Skeletal muscle tissue (tissue), 4 donors: ENCODE data around the gene BORCS5. TPM values are rescaled to one million over a fixed set of nuclear protein-coding genes. Genes with fewer than 3 reads are reported as not detected.

Source experiments
- H3K27ac ChIP-seq: one replicate; pipeline ENCODE4 v1.7.0; 2013; ENCODE audit warnings: mild to moderate bottlenecking, low read depth, low read length, inconsistent platforms
- H3K27me3 ChIP-seq, 3 donors: one replicate each; pipeline ENCODE4 v1.7.0; 2013; ENCODE audit warnings: low read length in 3 of 3; ENCODE audit not compliant: control insufficient read depth in 3 of 3, insufficient read depth in 3 of 3
- H3K36me3 ChIP-seq, 3 donors: one replicate each; pipeline ENCODE4 v1.7.0; 2013; ENCODE audit warnings: low read length in 3 of 3; ENCODE audit not compliant: control insufficient read depth in 3 of 3, insufficient read depth in 3 of 3
- H3K4me1 ChIP-seq, 3 donors: one replicate each; pipeline ENCODE4 v1.7.0; 2013; ENCODE audit warnings: low read length in 3 of 3, mild to moderate bottlenecking in 3 of 3; ENCODE audit not compliant: control insufficient read depth in 3 of 3, insufficient read depth in 3 of 3
- H3K4me3 ChIP-seq, 3 donors: one replicate each; pipeline ENCODE4 v1.7.0; 2013; ENCODE audit warnings: low read length in 3 of 3
- H3K9ac ChIP-seq, 3 donors: one replicate each; pipeline ENCODE4 v1.7.0; 2013; ENCODE audit warnings: low read length in 3 of 3, mild to moderate bottlenecking in 3 of 3, moderate library complexity in 2 of 3, low read depth in 1 of 3
- H3K9me3 ChIP-seq, 3 donors: one replicate each; pipeline ENCODE4 v1.7.0; 2013; ENCODE audit warnings: low read length in 3 of 3; ENCODE audit not compliant: control insufficient read depth in 3 of 3
- total RNA-seq: library from RNA; depleted of rRNA; stranded (reverse); fragments of >200 nt; gene quantifications from one replicate; pipeline ENCODE4 v1.2.3, GENCODE V29; 2014
- donor health status: Osteomylitis.

BORCS5 gene
- total RNA-seq, 1 donor from 2014 or later = 19.3 TPM

DNA sequence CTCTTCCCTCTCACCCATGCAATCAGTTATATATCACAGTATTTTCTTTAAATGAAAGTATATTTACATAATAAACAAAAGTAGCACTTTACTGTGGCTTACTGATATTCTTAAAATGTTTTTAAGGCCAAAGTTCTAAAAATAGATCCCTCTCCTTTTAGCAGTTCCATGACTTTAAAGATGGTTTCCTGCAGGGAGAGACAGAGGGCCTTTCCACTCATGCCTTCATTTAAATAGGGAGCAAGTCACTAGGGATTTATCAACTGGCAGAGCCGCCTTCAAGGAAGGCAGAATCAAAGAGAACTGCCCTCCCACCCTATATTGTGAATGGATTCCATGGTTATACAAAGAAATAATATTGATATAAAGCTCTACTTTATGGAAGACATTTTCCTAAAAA is 150.2 kb downstream of the BORCS5 start:
- no peaks in the 10 kb centered on the region for H3K9me3 ChIP-seq
- H3K27me3 ChIP-seq = no peaks in the 10 kb centered on the region
- peaks cover 24 to 33% (median 27%) of the 10 kb centered on the region in 3 donors for H3K4me1 ChIP-seq
- H3K4me3 ChIP-seq = no peak overlapping the region
- peak overlapping the region; percentile 67 for H3K27ac ChIP-seq
- H3K9ac ChIP-seq = no peak overlapping the region
- no peaks in the 10 kb centered on the region for H3K36me3 ChIP-seq

DNA sequence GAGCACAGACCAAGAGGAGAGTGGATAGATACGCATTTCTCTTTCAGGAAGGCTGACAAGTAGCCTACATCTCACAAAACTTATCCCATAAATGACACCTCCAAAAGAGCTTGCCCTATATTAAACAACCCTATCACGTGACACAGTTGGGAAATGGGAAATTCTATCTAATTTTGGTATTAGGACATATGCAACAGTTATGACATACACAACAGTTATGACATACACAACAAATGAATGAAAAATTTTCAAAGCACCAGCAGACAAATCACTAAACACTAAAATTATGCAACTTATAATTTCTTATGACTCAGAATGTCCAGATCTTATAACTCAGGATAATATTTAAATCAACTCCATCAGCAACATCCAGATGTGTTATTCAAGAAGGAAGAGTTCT is 151.7 kb downstream of the BORCS5 start:
- no peak overlapping the region for H3K9ac ChIP-seq
- peaks cover 26 to 35% (median 33%) of the 10 kb centered on the region in 3 donors for H3K4me1 ChIP-seq
- H3K36me3 ChIP-seq = no peaks in the 10 kb centered on the region
- no peak overlapping the region for H3K27ac ChIP-seq
- no peaks in the 10 kb centered on the region for H3K9me3 ChIP-seq
- no peaks in the 10 kb centered on the region for H3K27me3 ChIP-seq
- no peak overlapping the region for H3K4me3 ChIP-seq

DNA sequence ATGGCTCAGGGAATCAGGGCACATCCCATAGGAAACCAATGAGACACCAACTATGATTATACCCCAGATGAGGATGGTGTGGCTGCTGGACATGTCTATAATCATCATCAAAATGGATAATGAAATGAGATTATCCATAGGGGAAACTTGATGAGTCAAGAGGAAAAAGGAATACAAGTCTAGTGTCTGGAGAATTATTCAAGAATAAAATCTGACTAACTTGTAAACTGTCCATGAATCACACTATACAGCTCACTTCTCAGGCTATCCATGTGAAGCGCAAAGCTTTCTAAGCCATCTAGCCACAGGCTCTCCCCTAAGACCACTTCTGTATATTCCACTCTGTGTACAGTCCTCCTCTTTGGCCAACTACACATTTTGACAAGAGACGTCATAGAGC is 153.3 kb downstream of the BORCS5 start:
- Histone ChIP-seq H3K9ac (no peak overlapping the region), H3K27ac (no peak overlapping the region), H3K4me3 (no peak overlapping the region), H3K27me3 (no peaks in the 10 kb centered on the region), H3K36me3 (no peaks in the 10 kb centered on the region), H3K4me1 (peaks cover 26 to 36% (median 30%) of the 10 kb centered on the region in 3 donors), H3K9me3 (no peaks in the 10 kb centered on the region)

DNA sequence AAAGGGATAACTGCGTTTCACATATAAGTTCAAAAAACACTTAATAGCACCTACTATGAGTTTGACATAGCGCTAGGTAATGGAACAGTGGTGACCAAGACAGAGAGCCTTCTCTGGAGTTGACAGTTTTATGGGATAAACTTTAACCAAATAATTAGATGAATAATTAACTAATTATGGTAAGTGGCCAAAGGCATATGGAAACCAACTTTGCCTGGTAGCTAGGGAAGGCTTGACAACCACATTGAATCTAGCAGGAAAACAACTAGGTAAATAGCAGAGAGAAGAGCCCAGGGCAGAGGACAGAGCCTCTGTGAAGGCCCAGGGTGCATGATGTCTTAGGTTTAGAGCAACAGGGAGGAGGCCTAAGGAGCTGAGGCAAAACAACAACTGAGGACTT is 153.7 kb downstream of the BORCS5 start:
- H3K9me3 ChIP-seq = no peaks in the 10 kb centered on the region
- no peak overlapping the region for H3K9ac ChIP-seq
- no peak overlapping the region for H3K4me3 ChIP-seq
- H3K4me1 ChIP-seq = peaks cover 22 to 32% (median 26%) of the 10 kb centered on the region in 3 donors
- no peak overlapping the region for H3K27ac ChIP-seq
- H3K36me3 ChIP-seq = no peaks in the 10 kb centered on the region
- no peaks in the 10 kb centered on the region for H3K27me3 ChIP-seq

DNA sequence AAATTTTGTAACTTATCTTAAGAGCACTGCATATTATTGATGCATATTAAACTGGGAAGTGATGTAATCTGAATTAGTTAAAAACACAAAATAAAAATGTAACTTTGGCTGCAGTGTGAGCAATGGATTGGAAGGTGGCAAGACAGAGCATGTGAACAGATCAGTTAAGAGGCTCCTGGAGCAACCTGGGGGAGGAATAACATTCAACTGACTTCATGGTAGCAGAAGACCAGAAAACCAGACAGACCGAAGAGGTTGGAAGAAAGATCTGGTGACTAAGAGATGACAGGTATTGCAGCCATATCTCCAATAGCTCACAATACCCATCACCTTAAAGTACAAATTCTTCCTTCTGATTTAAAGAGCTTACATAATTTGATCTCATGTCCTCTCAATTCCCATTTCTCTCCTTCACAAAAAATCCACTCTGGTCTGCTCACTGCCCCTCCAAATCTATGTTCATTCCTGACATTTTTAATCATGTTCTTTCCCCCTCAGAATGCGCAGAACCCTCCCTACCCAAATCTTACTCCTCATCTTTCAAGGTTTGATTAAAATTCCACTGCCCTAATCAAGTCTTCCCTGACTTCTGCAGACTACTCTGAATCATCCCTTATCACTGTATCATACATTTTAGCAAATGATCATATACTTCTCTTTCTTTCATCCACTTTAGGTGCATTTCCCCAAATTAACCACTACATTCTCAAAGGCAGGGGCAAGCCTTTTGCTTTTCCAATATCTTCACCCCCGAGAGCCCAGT is 154.3 kb downstream of the BORCS5 start:
- Histone ChIP-seq H3K27ac (no peak overlapping the region), H3K9me3 (no peaks in the 10 kb centered on the region), H3K4me3 (no peak overlapping the region), H3K4me1 (peaks cover 15 to 26% (median 25%) of the 10 kb centered on the region in 3 donors), H3K36me3 (no peaks in the 10 kb centered on the region), H3K9ac (no peak overlapping the region), H3K27me3 (no peaks in the 10 kb centered on the region)

DNA sequence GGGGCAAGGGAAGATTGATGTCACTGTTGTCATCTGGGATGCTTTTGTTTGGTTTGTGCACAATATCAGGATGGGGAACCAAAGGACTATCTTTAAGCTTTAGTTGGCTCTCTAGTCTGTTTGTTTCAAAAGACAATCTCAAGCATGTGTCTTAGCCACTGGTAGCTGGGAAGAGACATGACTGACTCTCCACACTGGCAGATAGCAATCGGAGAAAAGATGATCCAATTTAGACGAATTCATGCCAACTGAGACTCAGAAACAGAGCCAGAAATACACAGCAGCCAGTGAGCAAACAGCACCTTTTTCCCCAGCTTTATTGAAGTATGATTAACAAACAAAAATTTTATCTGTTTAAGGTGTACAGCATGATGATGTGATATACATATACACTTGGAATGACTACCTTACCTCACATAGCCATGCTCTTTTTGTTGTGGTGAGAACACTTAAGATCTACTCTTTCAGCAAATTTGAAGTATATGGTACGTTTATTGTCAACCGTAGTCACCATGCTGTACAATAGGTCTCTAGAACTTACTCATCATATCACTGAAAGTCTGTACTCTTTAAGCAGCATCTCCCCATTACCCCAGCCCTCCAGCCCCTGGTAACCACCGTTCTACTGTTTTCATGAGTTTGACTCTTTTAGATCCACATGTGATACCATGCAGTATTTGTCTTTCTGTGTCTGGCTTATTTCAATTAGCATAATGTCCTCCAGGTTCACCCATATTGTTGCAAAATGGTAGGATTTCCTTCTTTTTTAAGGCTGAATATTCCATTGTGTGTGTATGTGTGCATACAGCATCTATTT is 155.2 kb downstream of the BORCS5 start:
- no peaks in the 10 kb centered on the region for H3K36me3 ChIP-seq
- H3K9ac ChIP-seq = no peak overlapping the region
- H3K9me3 ChIP-seq = no peaks in the 10 kb centered on the region
- H3K4me1 ChIP-seq = peaks cover 7 to 18% (median 17%) of the 10 kb centered on the region in 3 donors
- no peaks in the 10 kb centered on the region for H3K27me3 ChIP-seq
- no peak overlapping the region for H3K27ac ChIP-seq
- no peak overlapping the region for H3K4me3 ChIP-seq

DNA sequence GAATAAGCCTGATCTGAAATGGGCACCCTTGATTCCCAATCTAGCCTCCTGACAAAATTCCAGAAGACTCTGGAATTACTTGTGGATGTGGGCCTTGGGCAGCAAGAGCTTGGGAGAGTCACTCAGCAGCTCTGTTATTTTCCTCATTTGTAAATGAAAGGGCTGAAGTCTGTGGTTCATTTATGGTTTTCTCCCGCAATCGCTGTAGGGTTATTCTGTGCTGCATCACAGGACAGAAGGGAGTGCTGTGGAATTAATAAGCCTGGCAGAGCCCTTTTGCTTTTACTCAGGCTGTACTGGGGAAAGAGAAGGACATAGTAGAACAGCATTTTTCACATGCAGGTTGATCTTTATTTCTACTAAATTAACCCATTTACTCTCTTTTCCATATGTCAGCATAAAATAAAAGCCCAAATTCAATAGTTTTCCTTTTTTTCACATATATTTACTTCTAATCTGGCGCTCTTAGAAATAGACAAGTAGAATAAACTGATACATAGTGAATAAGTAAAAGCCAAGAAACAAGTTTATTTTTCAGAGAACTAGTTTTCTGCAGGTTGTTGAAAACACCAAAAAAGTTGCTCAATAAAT is 156.6 kb downstream of the BORCS5 start:
- no peaks in the 10 kb centered on the region for H3K9me3 ChIP-seq
- H3K27ac ChIP-seq = no peak overlapping the region
- H3K4me3 ChIP-seq = no peak overlapping the region
- no peak overlapping the region for H3K9ac ChIP-seq
- peaks cover 7 to 22% (median 18%) of the 10 kb centered on the region in 3 donors for H3K4me1 ChIP-seq
- no peaks in the 10 kb centered on the region for H3K27me3 ChIP-seq
- peaks cover 0 to 11% (median 9%) of the 10 kb centered on the region in 3 donors for H3K36me3 ChIP-seq

DNA sequence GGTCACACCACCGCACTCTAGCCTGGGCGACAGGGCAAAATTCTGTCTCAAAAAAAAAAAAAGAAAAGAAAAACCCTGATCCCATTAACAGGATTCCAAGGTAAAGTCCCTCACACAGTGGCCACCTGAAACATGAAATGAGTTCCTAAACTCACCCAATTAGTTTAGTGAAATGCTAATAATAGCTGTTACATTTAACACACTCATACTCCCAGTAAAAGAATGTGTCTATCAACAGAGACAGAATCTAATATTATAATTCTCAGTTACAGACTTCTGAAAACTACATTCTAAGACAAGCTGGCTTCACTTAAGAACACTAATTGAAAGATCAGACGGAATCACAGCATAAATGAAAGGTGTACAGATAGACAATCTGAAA is 161.6 kb downstream of the BORCS5 start:
- no peak overlapping the region for H3K27ac ChIP-seq
- peak overlapping the region in 1 of 3 donors; percentile 28 for H3K9ac ChIP-seq
- peaks cover 16 to 30% (median 27%) of the 10 kb centered on the region in 3 donors for H3K4me1 ChIP-seq
- no peaks in the 10 kb centered on the region for H3K9me3 ChIP-seq
- H3K36me3 ChIP-seq = peaks cover 0 to 19% (median 16%) of the 10 kb centered on the region in 3 donors
- H3K27me3 ChIP-seq = no peaks in the 10 kb centered on the region
- H3K4me3 ChIP-seq = no peak overlapping the region

DNA sequence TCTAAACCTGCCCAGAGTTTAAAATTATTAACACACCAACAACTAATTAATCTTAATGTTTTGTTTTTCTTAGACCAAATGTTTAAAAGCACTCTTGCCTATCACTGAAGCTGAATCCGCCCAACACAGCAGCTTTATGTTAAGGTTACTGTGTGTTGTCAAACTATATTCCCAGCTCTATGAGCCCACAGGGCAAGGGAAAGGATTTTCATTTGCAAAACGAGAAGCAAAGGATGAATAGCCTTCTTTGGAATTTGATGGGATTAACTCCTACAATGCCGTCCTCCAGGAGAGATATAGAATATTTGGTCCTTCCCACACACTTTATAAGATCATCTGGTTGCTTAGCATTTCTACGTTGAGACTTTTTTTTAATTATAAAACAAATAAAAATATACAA is 162.0 kb downstream of the BORCS5 start:
- H3K27ac ChIP-seq = no peak overlapping the region
- H3K4me3 ChIP-seq = no peak overlapping the region
- peaks cover 0 to 19% (median 16%) of the 10 kb centered on the region in 3 donors for H3K36me3 ChIP-seq
- no peaks in the 10 kb centered on the region for H3K9me3 ChIP-seq
- H3K9ac ChIP-seq = peak overlapping the region in 1 of 3 donors; percentile 28
- H3K27me3 ChIP-seq = no peaks in the 10 kb centered on the region
- peaks cover 21 to 35% (median 24%) of the 10 kb centered on the region in 3 donors for H3K4me1 ChIP-seq
